GM18526 (cell line): ENCODE data around the gene PBX3.

Source experiments
- POLR2A ChIP-seq: IDR thresholded peaks from 3 replicates; pipeline ENCODE4 v1.6.1; 2011; ENCODE audit not compliant: insufficient read length; ENCODE audit errors: extremely low read depth

PBX3 gene

GRCh38 chr9:125897481-125897880, 150.3 kb downstream of the PBX3 start:
- no peak for TF ChIP-seq POLR2A

- TF ChIP-seq POLR2A: no peak
Observed at GRCh38 chr9:125902214-125902613, 155.0 kb downstream of the PBX3 start.

GRCh38 chr9:125902831-125903512, 155.8 kb downstream of the PBX3 start:
- TF ChIP-seq POLR2A: no peak

GRCh38 chr9:125904155-125904851, 157.1 kb downstream of the PBX3 start:
- TF ChIP-seq POLR2A: no peak

GRCh38 chr9:125906144-125906543, 159.0 kb downstream of the PBX3 start:
- TF ChIP-seq POLR2A: no peak

GRCh38 chr9:125906893-125907292, 159.7 kb downstream of the PBX3 start:
- no peak for TF ChIP-seq POLR2A

GRCh38 chr9:125908136-125908535, 161.0 kb downstream of the PBX3 start:
- TF ChIP-seq POLR2A: no peak

- TF ChIP-seq POLR2A: no peak
Observed at GRCh38 chr9:125908966-125909365, 161.8 kb downstream of the PBX3 start.

- no peak for TF ChIP-seq POLR2A
Observed at GRCh38 chr9:125909459-125909858, 162.3 kb downstream of the PBX3 start.

- no peak for TF ChIP-seq POLR2A
Observed at GRCh38 chr9:125910286-125910685, 163.1 kb downstream of the PBX3 start.

- TF ChIP-seq POLR2A: no peak
Observed at GRCh38 chr9:125911861-125912644, 164.9 kb downstream of the PBX3 start.

GRCh38 chr9:125912667-125913066, 165.5 kb downstream of the PBX3 start:
- TF ChIP-seq POLR2A: no peak

- no peak for TF ChIP-seq POLR2A
Observed at GRCh38 chr9:125913551-125913950, 166.4 kb downstream of the PBX3 start.

- no peak for TF ChIP-seq POLR2A
Observed at GRCh38 chr9:125914411-125914810, 167.2 kb downstream of the PBX3 start.

- no peak for TF ChIP-seq POLR2A
Observed at GRCh38 chr9:125915606-125916005, 168.4 kb downstream of the PBX3 start.

- TF ChIP-seq POLR2A: no peak
Observed at GRCh38 chr9:125919565-125919964, 172.4 kb downstream of the PBX3 start.
